H1 (cell line): ENCODE data around the gene MROH8. TPM values are rescaled to one million over a fixed set of nuclear protein-coding genes. Genes with fewer than 3 reads are reported as not detected.

Experiments
- polyA plus RNA-seq, 7 experiments: library from polyadenylated mRNA; depleted of rRNA in 3 of 7; stranded (reverse) in 5 of 7; unstranded in 2 of 7; fragments of >200 nt in 5 of 7; fragments of 200-250 nt in 2 of 7; gene quantifications; 1 replicate in 5 of 7; 2 replicates in 1 of 7; 4 replicates in 1 of 7; pipeline versions ENCODE4 v1.2.1 to v1.2.3, GENCODE V29; 2011 to 2013; ENCODE audit warnings: missing spikeins in 2 of 7, mixed read lengths in 2 of 7
- total RNA-seq: library from RNA; stranded (reverse); fragmentation: NEBNext Ultra II Directional; extraction: Animal tissue kit (Norgen Biotek cat#: 25700); gene quantifications from 2 replicates; pipeline ENCODE4 v1.2.1, GENCODE V29; 2021

The MROH8 gene
- total and polyA plus RNA-seq, 2 of the 8 experiments (the other 6 are each of a cell fraction or from before 2014, with no cell fraction given) = 0.50 to 0.86 TPM

Other genes with a start within 250 kb of the MROH8 start
- gene SAMHD1, start 227.8 kb downstream of the MROH8 start, total RNA-seq = 37.1 and 39.5 TPM in 2 replicates
- 16.3 and 22.0 TPM in 2 replicates for gene SAMHD1, start 227.8 kb downstream of the MROH8 start, polyA plus RNA-seq (2011; rRNA removed)
- 12.3 and 13.3 TPM in 2 replicates for gene RBL1, start 83.6 kb downstream of the MROH8 start, total RNA-seq
- 2.7 and 3.2 TPM in 2 replicates for gene RBL1, start 83.6 kb downstream of the MROH8 start, polyA plus RNA-seq (2011; rRNA removed)
- gene RPN2, start 218 bp downstream of the MROH8 start, total RNA-seq = 226 and 236 TPM in 2 replicates
- 299 and 379 TPM in 2 replicates for gene RPN2, start 218 bp downstream of the MROH8 start, polyA plus RNA-seq (2011; rRNA removed)
- not detected in 2 replicates for gene GHRH, start 82.3 kb upstream of the MROH8 start, total RNA-seq
- gene GHRH, start 82.3 kb upstream of the MROH8 start, polyA plus RNA-seq (2011; rRNA removed) = not detected in 2 replicates
- gene MANBAL, start 110.1 kb upstream of the MROH8 start, total RNA-seq = 42.8 and 44.4 TPM in 2 replicates
- gene MANBAL, start 110.1 kb upstream of the MROH8 start, polyA plus RNA-seq (2011; rRNA removed) = 120 and 140 TPM in 2 replicates
- 28.8 and 29.8 TPM in 2 replicates for gene SRC, start 166.6 kb upstream of the MROH8 start, total RNA-seq
- 27.6 and 35.4 TPM in 2 replicates for gene SRC, start 166.6 kb upstream of the MROH8 start, polyA plus RNA-seq (2011; rRNA removed)